GM12801 (cell line): Measurements from ENCODE around the gene SAFB.

Experiments
- CTCF ChIP-seq: IDR thresholded peaks from one replicate; pipeline ENCODE4 v1.5.1; 2011; ENCODE audit warnings: control low read depth; ENCODE audit not compliant: insufficient read length; ENCODE audit errors: extremely low read depth

SAFB gene

GRCh38 chr19:5655412-5655811, 32.5 kb downstream of the SAFB start:
- TF ChIP-seq CTCF, result no peak

- TF ChIP-seq CTCF, result no peak
These were observed 38.6 kb downstream of the SAFB start for GRCh38 chr19:5661483-5661882.

GRCh38 chr19:5663904-5664303, 41.0 kb downstream of the SAFB start:
- no peak for TF ChIP-seq CTCF

- TF ChIP-seq CTCF, result no peak
These were observed 41.6 kb downstream of the SAFB start for GRCh38 chr19:5664515-5664914.

GRCh38 chr19:5665781-5666513, 43.1 kb downstream of the SAFB start:
- no peak for TF ChIP-seq CTCF

GRCh38 chr19:5666921-5667610, 44.2 kb downstream of the SAFB start:
- no peak for TF ChIP-seq CTCF

- no peak for TF ChIP-seq CTCF
These were observed 44.9 kb downstream of the SAFB start for GRCh38 chr19:5667751-5668271.
